ENCODE measurements around the gene CD151. TPM values are rescaled to one million over a fixed set of nuclear protein-coding genes. Genes with fewer than 3 reads are reported as not detected.

CD151 gene
- total RNA-seq, 2 experiments from 2014 or later: 28.0 to 28.6 TPM

- Mint-ChIP-seq H3K4me1 (peaks cover 14% of the 10 kb centered on the region), H3K9me3 (no peaks in the 10 kb centered on the region), H3K27ac (no peak overlapping the region), H3K27me3 (peaks cover 11% of the 10 kb centered on the region), H3K4me3 (no peak overlapping the region), H3K36me3 (ENCODE audit: low read depth) (no peaks in the 10 kb centered on the region)
- DNase-seq: no peak
- POLR2A ChIA-PET: interaction anchor here (0.9 to 1.3 kb wide), 2 partner anchors 29 to 203 kb away, joined by 3 to 4 read pairs; partner anchors contain the start of gene PNPLA2
- CTCF ChIA-PET: interaction anchor here (0.8 to 2.2 kb wide), 5 partner anchors 10 to 205 kb away, joined by 3 to 10 read pairs (median 5); no protein-coding TSS in a partner anchor
Observed at GRCh38 chr11:847876-848275, 15.1 kb downstream of the CD151 start.

GRCh38 chr11:848380-848931 is 15.7 kb downstream of the CD151 start:
- H3K27ac Mint-ChIP-seq: no peak overlapping the region
- no peaks in the 10 kb centered on the region for H3K9me3 Mint-ChIP-seq
- peaks cover 12% of the 10 kb centered on the region for H3K4me1 Mint-ChIP-seq
- peaks cover 11% of the 10 kb centered on the region for H3K27me3 Mint-ChIP-seq
- peak; percentile 71 for DNase-seq
- H3K36me3 Mint-ChIP-seq (ENCODE audit: low read depth): no peaks in the 10 kb centered on the region
- ChIA-PET POLR2A (interaction anchor here (0.9 to 1.3 kb wide), 2 partner anchors 29 to 202 kb away, joined by 3 to 4 read pairs; partner anchors contain the start of gene PNPLA2), CTCF (interaction anchor here (0.8 to 2.2 kb wide), 6 partner anchors 9 to 205 kb away, joined by 3 to 10 read pairs (median 6); no protein-coding TSS in a partner anchor)
- peak overlapping the region; percentile 21 for H3K4me3 Mint-ChIP-seq

- DNase-seq: no peak
- POLR2A ChIA-PET: no interaction called here
- peaks cover 11% of the 10 kb centered on the region for H3K27me3 Mint-ChIP-seq
Observed at GRCh38 chr11:849104-849824, 16.5 kb downstream of the CD151 start.

GRCh38 chr11:849951-850774 is 17.4 kb downstream of the CD151 start:
- CTCF ChIA-PET: interaction anchor here (1.4 kb wide), 1 partner anchor 201 kb away, joined by 6 read pairs; no protein-coding TSS in a partner anchor
- H3K27me3 Mint-ChIP-seq: peaks cover 11% of the 10 kb centered on the region
- peak overlapping the region; percentile 50 for H3K4me3 Mint-ChIP-seq
- no peak overlapping the region for H3K27ac Mint-ChIP-seq
- H3K4me1 Mint-ChIP-seq: peaks cover 7% of the 10 kb centered on the region
- no peaks in the 10 kb centered on the region for H3K9me3 Mint-ChIP-seq
- no peaks in the 10 kb centered on the region for H3K36me3 Mint-ChIP-seq (ENCODE audit: low read depth)
- POLR2A ChIA-PET: interaction anchor here (1.6 kb wide), 1 partner anchor 8 kb away, joined by 5 read pairs; the partner anchor contains the start of genes POLR2L and TSPAN4
- DNase-seq: no peak

More at GRCh38 chr11:849104-849824, 16.5 kb downstream of the CD151 start:
- no peaks in the 10 kb centered on the region for H3K9me3 Mint-ChIP-seq
- CTCF ChIA-PET: interaction anchor here (0.9 to 2.2 kb wide), 3 partner anchors 8 to 202 kb away, joined by 7 to 10 read pairs (median 8); no protein-coding TSS in a partner anchor
- no peak overlapping the region for H3K27ac Mint-ChIP-seq
- H3K36me3 Mint-ChIP-seq (ENCODE audit: low read depth): no peaks in the 10 kb centered on the region
- peaks cover 7% of the 10 kb centered on the region for H3K4me1 Mint-ChIP-seq
- H3K4me3 Mint-ChIP-seq: peak overlapping the region; percentile 53

DNA sequence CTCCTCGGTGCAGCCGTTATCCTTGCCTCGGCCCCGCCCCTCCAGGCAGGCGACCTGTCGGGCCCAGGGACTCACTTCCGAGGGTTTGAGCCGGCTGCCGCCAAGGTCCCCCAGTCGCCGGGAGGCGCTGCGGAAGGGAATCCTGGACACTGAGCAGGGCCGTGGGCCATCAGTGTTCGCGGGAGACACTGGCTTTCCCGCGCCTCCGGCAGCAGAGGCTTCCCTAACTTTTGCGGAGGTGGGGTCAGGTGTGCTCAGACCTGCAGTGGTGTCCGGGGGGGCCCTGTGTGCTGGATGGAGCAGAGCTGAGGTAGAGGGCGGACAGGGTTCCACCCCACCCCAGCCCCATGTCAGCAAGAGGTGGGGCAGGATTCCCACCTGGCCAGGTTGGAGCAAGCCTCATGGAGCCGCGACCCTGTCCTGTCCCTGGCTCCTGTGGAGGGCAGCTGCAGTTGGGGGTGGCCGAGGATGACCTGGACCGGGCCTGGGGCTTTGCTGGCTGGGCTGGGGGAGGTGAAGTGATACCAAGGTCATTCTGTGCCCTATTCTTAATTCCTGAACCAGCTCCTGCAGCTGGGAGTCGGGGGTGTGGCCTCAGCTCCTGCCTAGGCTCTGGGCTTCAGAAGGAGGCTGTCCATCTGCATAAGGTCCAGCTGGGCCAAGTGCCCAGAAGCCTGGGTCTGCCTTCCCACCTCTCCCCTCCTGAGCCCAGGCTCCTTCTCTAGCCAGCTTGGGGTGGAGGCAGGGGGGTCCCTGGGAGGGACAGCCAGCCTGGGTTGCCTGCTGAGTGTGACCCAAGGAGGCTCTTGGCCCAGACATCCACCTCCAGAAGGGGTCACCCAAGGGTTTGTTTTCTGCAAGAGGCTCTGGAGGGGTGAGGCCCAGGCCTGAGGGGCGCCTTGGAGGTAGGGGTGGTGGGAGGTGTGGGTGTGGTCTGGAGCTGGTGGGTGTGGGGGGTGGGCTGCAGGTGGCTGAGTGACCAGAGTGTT is 18.3 kb downstream of the CD151 start:
- H3K36me3 Mint-ChIP-seq (ENCODE audit: low read depth): no peaks in the 10 kb centered on the region
- CTCF ChIA-PET: interaction anchor here (0.6 to 1.4 kb wide), 3 partner anchors 23 to 200 kb away, joined by 4 to 6 read pairs (median 4); no protein-coding TSS in a partner anchor
- H3K4me1 Mint-ChIP-seq: peaks cover 7% of the 10 kb centered on the region
- H3K9me3 Mint-ChIP-seq: no peaks in the 10 kb centered on the region
- POLR2A ChIA-PET: interaction anchor here (0.6 to 1.6 kb wide), 2 partner anchors 9 to 11 kb away, joined by 4 to 5 read pairs; partner anchors contain the start of genes POLR2L and TSPAN4
- no peak overlapping the region for H3K4me3 Mint-ChIP-seq
- DNase-seq: no peak
- peaks cover 11% of the 10 kb centered on the region for H3K27me3 Mint-ChIP-seq
- no peak overlapping the region for H3K27ac Mint-ChIP-seq

GRCh38 chr11:852762-853161 is 20.0 kb downstream of the CD151 start:
- CTCF ChIA-PET: no interaction called here
- Mint-ChIP-seq H3K9me3 (no peaks in the 10 kb centered on the region), H3K27ac (no peak overlapping the region), H3K4me3 (no peak overlapping the region), H3K4me1 (peaks cover 7% of the 10 kb centered on the region), H3K36me3 (ENCODE audit: low read depth) (no peaks in the 10 kb centered on the region), H3K27me3 (peaks cover 11% of the 10 kb centered on the region)
- no peak for DNase-seq
- POLR2A ChIA-PET: no interaction called here

DNA sequence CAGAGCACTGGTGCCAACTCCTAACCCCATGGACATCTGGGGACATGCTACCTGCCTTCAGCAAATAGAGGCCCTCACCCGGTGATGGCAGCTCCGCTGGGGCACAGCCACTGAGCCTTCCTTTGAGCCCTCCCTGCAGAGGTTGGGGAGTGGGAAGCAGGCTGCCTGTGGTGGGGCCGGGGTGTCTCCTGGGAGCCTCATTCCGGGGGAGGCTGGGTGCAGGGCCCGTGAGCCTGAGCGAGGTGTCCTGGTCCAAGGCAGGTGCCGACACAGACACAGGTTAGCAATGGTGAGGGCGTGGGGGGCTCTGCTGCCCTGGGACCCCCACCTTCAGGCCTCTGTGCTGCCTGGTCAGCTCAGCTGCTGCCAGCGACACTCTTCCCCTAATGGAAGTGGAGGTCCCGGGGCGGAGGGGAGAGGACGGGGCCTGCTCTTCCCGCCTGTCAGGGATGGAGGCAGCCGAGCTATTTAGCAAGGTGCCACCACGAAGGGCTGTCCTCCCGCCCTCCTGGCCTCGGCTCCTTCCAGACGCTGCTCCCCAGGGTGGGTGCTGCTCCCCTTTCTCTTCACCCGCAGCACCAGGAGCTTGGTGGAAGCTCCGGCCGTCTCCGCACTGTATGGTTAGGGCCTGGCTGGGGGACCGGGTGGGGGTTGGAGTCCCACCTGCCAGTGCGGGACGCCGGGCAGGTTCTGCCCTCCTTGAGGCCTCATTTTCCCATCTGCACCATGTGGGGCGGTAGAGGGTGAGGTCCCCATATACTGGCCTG is 21.1 kb downstream of the CD151 start:
- peaks cover 1% of the 10 kb centered on the region for H3K4me1 Mint-ChIP-seq
- H3K27me3 Mint-ChIP-seq: peaks cover 6% of the 10 kb centered on the region
- no peak overlapping the region for H3K27ac Mint-ChIP-seq
- no peaks in the 10 kb centered on the region for H3K9me3 Mint-ChIP-seq
- CTCF ChIA-PET: no interaction called here
- POLR2A ChIA-PET: interaction anchor here (1.0 kb wide), 1 partner anchor 11 kb away, joined by 3 read pairs; the partner anchor contains the start of gene TSPAN4
- no peak overlapping the region for H3K4me3 Mint-ChIP-seq
- H3K36me3 Mint-ChIP-seq (ENCODE audit: low read depth): no peaks in the 10 kb centered on the region
- no peak for DNase-seq

DNA sequence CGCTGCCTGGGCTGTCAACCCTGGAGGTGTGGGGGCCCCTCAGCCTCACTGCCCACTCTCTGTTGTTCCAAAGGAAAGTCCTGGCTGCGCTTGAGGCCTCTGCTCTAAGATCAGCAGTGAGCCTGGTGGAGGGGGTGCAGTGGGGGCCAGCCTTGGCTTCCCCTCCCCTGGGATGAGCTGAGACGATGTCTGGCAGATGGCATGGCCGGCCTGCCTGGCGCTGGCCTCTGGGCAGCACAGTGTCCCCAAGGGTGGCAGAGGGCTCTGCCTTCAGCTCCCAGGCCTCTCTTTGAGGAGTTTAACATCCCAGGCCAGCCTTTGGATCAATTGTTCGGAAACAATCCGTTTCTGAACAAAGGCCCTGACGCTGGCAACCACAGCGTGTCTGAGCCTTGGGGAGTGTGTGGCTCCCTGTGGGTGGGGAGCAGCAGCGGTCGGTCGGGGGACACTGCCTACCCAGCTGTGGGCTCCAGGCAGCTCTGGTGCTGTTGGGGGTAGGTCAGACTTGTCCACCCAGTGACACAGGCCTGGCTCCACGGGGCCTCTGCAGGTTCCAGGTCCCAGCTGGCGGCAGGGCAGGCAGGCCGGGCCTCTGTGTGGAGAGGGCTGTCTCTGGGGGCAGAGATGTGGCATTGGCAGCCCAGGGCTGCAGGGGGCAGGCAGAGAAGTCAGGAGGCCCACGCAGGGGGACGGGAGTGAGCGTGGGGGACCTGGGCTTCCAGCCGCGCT is 22.0 kb downstream of the CD151 start:
- no peak for DNase-seq
- H3K4me1 Mint-ChIP-seq: no peaks in the 10 kb centered on the region
- H3K9me3 Mint-ChIP-seq: no peaks in the 10 kb centered on the region
- H3K36me3 Mint-ChIP-seq (ENCODE audit: low read depth): no peaks in the 10 kb centered on the region
- no peak overlapping the region for H3K4me3 Mint-ChIP-seq
- ChIA-PET POLR2A (interaction anchor here (1.0 kb wide), 1 partner anchor 12 kb away, joined by 3 read pairs; the partner anchor contains the start of gene TSPAN4), CTCF (no interaction called here)
- no peak overlapping the region for H3K27ac Mint-ChIP-seq
- H3K27me3 Mint-ChIP-seq: peaks cover 3% of the 10 kb centered on the region

DNA sequence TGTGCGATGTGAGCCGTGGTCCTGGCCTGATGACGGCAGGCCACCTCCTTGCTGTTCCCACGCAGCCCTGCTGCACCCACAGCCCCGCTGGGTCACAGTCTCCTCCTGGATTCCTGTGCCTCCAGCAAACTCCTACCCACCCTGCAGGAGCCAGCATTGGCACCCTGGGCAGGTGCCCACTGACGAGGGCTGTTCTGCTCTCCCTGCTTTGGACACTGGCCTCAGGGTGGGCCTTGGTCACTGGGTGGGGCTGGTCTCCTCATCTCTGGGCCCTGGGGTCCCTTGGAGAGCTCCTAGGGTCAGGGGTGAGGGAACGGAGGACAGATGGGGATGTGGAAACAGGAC is 22.6 kb downstream of the CD151 start:
- H3K36me3 Mint-ChIP-seq (ENCODE audit: low read depth): no peaks in the 10 kb centered on the region
- CTCF ChIA-PET: interaction anchor here (0.7 kb wide), 1 partner anchor 721 kb away, joined by 4 read pairs; no protein-coding TSS in a partner anchor
- H3K27ac Mint-ChIP-seq: no peak overlapping the region
- DNase-seq: no peak
- peaks cover 3% of the 10 kb centered on the region for H3K27me3 Mint-ChIP-seq
- POLR2A ChIA-PET: no interaction called here
- no peaks in the 10 kb centered on the region for H3K9me3 Mint-ChIP-seq
- H3K4me3 Mint-ChIP-seq: no peak overlapping the region
- H3K4me1 Mint-ChIP-seq: no peaks in the 10 kb centered on the region

GRCh38 chr11:855796-856195 is 23.0 kb downstream of the CD151 start:
- CTCF ChIA-PET: interaction anchor here (0.7 kb wide), 1 partner anchor 721 kb away, joined by 4 read pairs; no protein-coding TSS in a partner anchor

DNA sequence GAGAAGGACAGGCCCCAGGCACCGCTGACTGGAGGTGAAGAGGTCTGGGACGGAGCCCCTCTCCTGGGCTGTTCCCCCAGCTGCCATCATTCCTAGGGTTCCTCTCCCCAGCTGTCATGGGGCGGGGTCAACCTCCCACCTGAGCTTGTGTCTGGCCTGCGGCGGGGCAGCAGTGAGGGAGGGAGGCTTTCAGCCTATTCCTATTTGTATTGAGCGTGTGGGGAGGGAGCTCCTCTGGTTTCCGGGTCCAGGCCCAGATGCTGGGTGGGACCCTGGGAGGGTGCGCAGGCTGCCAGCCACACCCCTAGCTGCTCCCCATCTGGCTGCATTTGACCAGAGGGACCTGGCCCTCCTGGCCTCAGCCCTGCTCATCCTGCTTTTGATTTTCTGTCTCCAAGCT is 23.6 kb downstream of the CD151 start:
- POLR2A ChIA-PET: no interaction called here
- CTCF ChIA-PET: interaction anchor here (2.6 kb wide), 1 partner anchor 8 kb away, joined by 10 read pairs; no protein-coding TSS in a partner anchor

More at GRCh38 chr11:855796-856195, 23.0 kb downstream of the CD151 start:
- POLR2A ChIA-PET: no interaction called here
- Mint-ChIP-seq H3K27me3 (peaks cover 3% of the 10 kb centered on the region), H3K4me1 (no peaks in the 10 kb centered on the region), H3K27ac (no peak overlapping the region), H3K4me3 (no peak overlapping the region), H3K9me3 (no peaks in the 10 kb centered on the region), H3K36me3 (ENCODE audit: low read depth) (no peaks in the 10 kb centered on the region)
- no peak for DNase-seq

More for the DNA sequence above, 23.6 kb downstream of the CD151 start:
- H3K4me1 Mint-ChIP-seq: no peaks in the 10 kb centered on the region
- H3K4me3 Mint-ChIP-seq: no peak overlapping the region
- no peaks in the 10 kb centered on the region for H3K36me3 Mint-ChIP-seq (ENCODE audit: low read depth)
- H3K9me3 Mint-ChIP-seq: no peaks in the 10 kb centered on the region
- no peak overlapping the region for H3K27ac Mint-ChIP-seq
- no peak for DNase-seq
- H3K27me3 Mint-ChIP-seq: peaks cover under 1% of the 10 kb centered on the region
